ENCODE results near the gene ENPP3.

ENPP3 gene

GRCh38 chr6:131776985-131777384 lies 139.9 kb downstream of the ENPP3 start:
- FAIRE-seq (no peak), DNase-seq (ENCODE audit: insufficient read length, low spot score) (no peak)

GRCh38 chr6:131778169-131778568 lies 141.1 kb downstream of the ENPP3 start:
- DNase-seq (ENCODE audit: insufficient read length, low spot score) (no peak), FAIRE-seq (no peak)
- TF ChIP-seq PAX5 (IDR thresholded peaks at IDR 0.05; ENCODE audit: insufficient read depth, low read length, severe bottlenecking) (no peak), POLR2AphosphoS5 (IDR thresholded peaks at IDR 0.05; ENCODE audit: low read depth, low read length) (no peak), POU2F2 (IDR thresholded peaks at IDR 0.05; ENCODE audit: low read depth, low read length) (no peak), SPI1 (IDR thresholded peaks at IDR 0.05; ENCODE audit: low read depth, low read length) (no peak), TAF1 (IDR thresholded peaks at IDR 0.05; ENCODE audit: low read depth, low read length) (no peak), POLR2A (IDR thresholded peaks at IDR 0.05; ENCODE audit: low read depth, low read length) (no peak)

More at GRCh38 chr6:131776985-131777384, 139.9 kb downstream of the ENPP3 start:
- TF ChIP-seq POU2F2 (IDR thresholded peaks at IDR 0.05; ENCODE audit: low read depth, low read length): no peak
- TF ChIP-seq POLR2AphosphoS5 (IDR thresholded peaks at IDR 0.05; ENCODE audit: low read depth, low read length): no peak
- no peak for TF ChIP-seq SPI1 (IDR thresholded peaks at IDR 0.05; ENCODE audit: low read depth, low read length)
- TF ChIP-seq PAX5 (IDR thresholded peaks at IDR 0.05; ENCODE audit: insufficient read depth, low read length, severe bottlenecking): no peak
- TF ChIP-seq POLR2A (IDR thresholded peaks at IDR 0.05; ENCODE audit: low read depth, low read length): no peak
- no peak for TF ChIP-seq TAF1 (IDR thresholded peaks at IDR 0.05; ENCODE audit: low read depth, low read length)

- TF ChIP-seq POLR2AphosphoS5 (IDR thresholded peaks at IDR 0.05; ENCODE audit: low read depth, low read length) (no peak), POU2F2 (IDR thresholded peaks at IDR 0.05; ENCODE audit: low read depth, low read length) (no peak), SPI1 (IDR thresholded peaks at IDR 0.05; ENCODE audit: low read depth, low read length) (no peak), TAF1 (IDR thresholded peaks at IDR 0.05; ENCODE audit: low read depth, low read length) (no peak), PAX5 (IDR thresholded peaks at IDR 0.05; ENCODE audit: insufficient read depth, low read length, severe bottlenecking) (no peak), POLR2A (IDR thresholded peaks at IDR 0.05; ENCODE audit: low read depth, low read length) (no peak)
- DNase-seq (ENCODE audit: insufficient read length, low spot score) (no peak), FAIRE-seq (no peak)
These were observed 142.2 kb downstream of the ENPP3 start for GRCh38 chr6:131779304-131779703.

GRCh38 chr6:131780600-131780999 lies 143.5 kb downstream of the ENPP3 start:
- FAIRE-seq: no peak
- TF ChIP-seq POU2F2 (IDR thresholded peaks at IDR 0.05; ENCODE audit: low read depth, low read length) (no peak), POLR2A (IDR thresholded peaks at IDR 0.05; ENCODE audit: low read depth, low read length) (no peak), TAF1 (IDR thresholded peaks at IDR 0.05; ENCODE audit: low read depth, low read length) (no peak), SPI1 (IDR thresholded peaks at IDR 0.05; ENCODE audit: low read depth, low read length) (no peak), PAX5 (IDR thresholded peaks at IDR 0.05; ENCODE audit: insufficient read depth, low read length, severe bottlenecking) (no peak), POLR2AphosphoS5 (IDR thresholded peaks at IDR 0.05; ENCODE audit: low read depth, low read length) (no peak)

GRCh38 chr6:131781687-131782086 lies 144.6 kb downstream of the ENPP3 start:
- TF ChIP-seq TAF1 (IDR thresholded peaks at IDR 0.05; ENCODE audit: low read depth, low read length): no peak
- TF ChIP-seq SPI1 (IDR thresholded peaks at IDR 0.05; ENCODE audit: low read depth, low read length): peak; percentile 23; the same call in 1 of the 2 replicates
- FAIRE-seq (no peak), DNase-seq (ENCODE audit: insufficient read length, low spot score) (no peak)

More at GRCh38 chr6:131780600-131780999, 143.5 kb downstream of the ENPP3 start:
- DNase-seq (ENCODE audit: insufficient read length, low spot score): no peak

DNA sequence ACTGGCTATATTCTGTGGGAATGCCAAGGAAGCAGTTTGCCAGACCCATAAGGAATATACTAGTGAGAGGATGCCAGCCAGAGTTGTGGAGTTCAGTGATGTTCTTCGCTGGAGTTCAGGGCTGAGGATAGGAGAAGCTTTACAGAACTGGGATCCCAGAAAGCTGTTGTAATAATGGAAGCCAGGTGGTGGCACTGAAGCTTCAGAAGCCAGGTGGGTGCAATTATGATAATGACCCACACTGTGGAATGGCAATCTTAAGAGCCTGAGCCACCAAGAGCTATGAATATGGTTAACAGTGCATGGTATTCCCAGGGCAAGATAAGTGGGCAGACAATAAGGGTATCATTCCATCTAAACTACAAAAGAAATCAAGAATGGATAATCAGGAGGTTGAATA lies 145.7 kb downstream of the ENPP3 start:
- no peak for FAIRE-seq
- TF ChIP-seq SPI1 (IDR thresholded peaks at IDR 0.05; ENCODE audit: low read depth, low read length) (no peak), POLR2A (IDR thresholded peaks at IDR 0.05; ENCODE audit: low read depth, low read length) (no peak), PAX5 (IDR thresholded peaks at IDR 0.05; ENCODE audit: insufficient read depth, low read length, severe bottlenecking) (no peak), POU2F2 (IDR thresholded peaks at IDR 0.05; ENCODE audit: low read depth, low read length) (no peak), TAF1 (IDR thresholded peaks at IDR 0.05; ENCODE audit: low read depth, low read length) (no peak), POLR2AphosphoS5 (IDR thresholded peaks at IDR 0.05; ENCODE audit: low read depth, low read length) (no peak)

GRCh38 chr6:131784561-131784960 lies 147.5 kb downstream of the ENPP3 start:
- no peak for TF ChIP-seq TAF1 (IDR thresholded peaks at IDR 0.05; ENCODE audit: low read depth, low read length)
- TF ChIP-seq PAX5 (IDR thresholded peaks at IDR 0.05; ENCODE audit: insufficient read depth, low read length, severe bottlenecking): no peak
- FAIRE-seq: no peak
- no peak for DNase-seq (ENCODE audit: insufficient read length, low spot score)

More for the DNA sequence above, 145.7 kb downstream of the ENPP3 start:
- no peak for DNase-seq (ENCODE audit: insufficient read length, low spot score)

GRCh38 chr6:131787079-131787478 lies 150.0 kb downstream of the ENPP3 start:
- FAIRE-seq (no peak), DNase-seq (ENCODE audit: insufficient read length, low spot score) (no peak)
- no peak for TF ChIP-seq SPI1 (IDR thresholded peaks at IDR 0.05; ENCODE audit: low read depth, low read length)
- no peak for TF ChIP-seq POU2F2 (IDR thresholded peaks at IDR 0.05; ENCODE audit: low read depth, low read length)
- TF ChIP-seq POLR2A (IDR thresholded peaks at IDR 0.05; ENCODE audit: low read depth, low read length): no peak
- TF ChIP-seq TAF1 (IDR thresholded peaks at IDR 0.05; ENCODE audit: low read depth, low read length): no peak
- no peak for TF ChIP-seq PAX5 (IDR thresholded peaks at IDR 0.05; ENCODE audit: insufficient read depth, low read length, severe bottlenecking)
- no peak for TF ChIP-seq POLR2AphosphoS5 (IDR thresholded peaks at IDR 0.05; ENCODE audit: low read depth, low read length)

DNA sequence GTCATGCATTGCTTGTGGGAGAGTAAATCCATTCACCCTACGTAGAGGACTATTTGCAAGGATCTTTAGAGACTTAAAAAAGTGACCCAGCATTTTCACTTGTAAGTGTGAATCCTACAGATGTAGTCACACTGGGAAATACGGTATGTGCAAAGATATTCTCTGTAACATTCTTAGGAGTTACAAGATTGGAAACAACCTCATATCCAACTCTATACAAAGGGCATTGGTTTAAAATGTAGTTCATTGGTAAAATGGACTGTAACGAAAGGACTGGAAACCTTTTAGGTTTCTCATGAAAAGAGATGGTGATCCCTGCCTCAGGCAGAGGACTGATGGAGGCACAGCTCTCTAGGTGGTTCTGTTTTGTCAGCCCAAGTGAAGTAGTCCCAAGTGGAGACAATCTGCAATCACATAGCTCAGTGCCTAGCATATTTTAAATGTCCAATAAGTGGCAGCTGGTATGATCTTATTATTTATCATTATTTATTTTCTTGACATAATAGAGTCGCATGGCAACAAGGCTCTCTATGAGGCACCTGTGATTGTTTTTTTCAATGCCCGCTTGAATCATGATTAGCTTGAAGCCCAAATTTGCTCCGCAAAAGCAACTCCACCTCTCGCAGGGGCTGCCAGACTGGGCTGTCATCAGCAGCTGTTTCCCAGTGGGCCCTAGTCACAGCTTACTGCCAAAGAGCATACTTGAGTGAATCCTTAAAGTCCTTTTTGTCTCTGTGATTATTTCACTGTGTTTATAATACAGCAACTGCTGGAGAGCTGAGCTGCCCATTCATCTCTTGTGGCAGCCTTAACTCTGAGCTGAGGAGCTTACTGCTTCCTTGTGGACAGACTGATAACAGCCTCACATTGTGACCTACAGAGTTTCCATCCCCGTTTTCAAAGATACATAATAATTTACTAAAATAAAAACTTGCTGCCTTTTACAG lies 150.9 kb downstream of the ENPP3 start:
- no peak for FAIRE-seq
- no peak for TF ChIP-seq POU2F2 (IDR thresholded peaks at IDR 0.05; ENCODE audit: low read depth, low read length)
- no peak for TF ChIP-seq POLR2AphosphoS5 (IDR thresholded peaks at IDR 0.05; ENCODE audit: low read depth, low read length)
- TF ChIP-seq TAF1 (IDR thresholded peaks at IDR 0.05; ENCODE audit: low read depth, low read length): no peak
- TF ChIP-seq POLR2A (IDR thresholded peaks at IDR 0.05; ENCODE audit: low read depth, low read length): no peak
- TF ChIP-seq PAX5 (IDR thresholded peaks at IDR 0.05; ENCODE audit: insufficient read depth, low read length, severe bottlenecking): no peak
- no peak for TF ChIP-seq SPI1 (IDR thresholded peaks at IDR 0.05; ENCODE audit: low read depth, low read length)
- DNase-seq (ENCODE audit: insufficient read length, low spot score): no peak

All from GM12891 (cell line).